Stomach (tissue), 9 donors: Measurements from ENCODE around the gene TRMU. TPM values are rescaled to one million over a fixed set of nuclear protein-coding genes. Genes with fewer than 3 reads are reported as not detected.
"Not testable (repeated sequence)": the region's sequence is repeated elsewhere in the genome, so short reads cannot be mapped to it uniquely, and the experiment has no call there.

Experiments
- DNase-seq, 2 donors: peaks; one replicate each; pipeline versions ENCODE4 v3.0.0 to v3.0.0-alpha.2; 2013 to 2019
- H3K27ac ChIP-seq, 5 donors: fragments of 200-600 bp in 4 of 5; sonication (generic) in 4 of 5; one replicate each; pipeline ENCODE4 v1.5.1; 2013 to 2019; ENCODE audit warnings: mild to moderate bottlenecking in 1 of 5, moderate library complexity in 1 of 5
- H3K27me3 ChIP-seq, 3 donors: fragments of 200-600 bp; sonication (generic); one replicate each; pipeline ENCODE4 v1.5.1; 2017 to 2019; ENCODE audit warnings: mixed run types in 1 of 3
- H3K36me3 ChIP-seq, 4 donors: fragments of 200-600 bp; sonication (generic); 1 replicate in 3 of 4; 2 replicates in 1 of 4; pipeline ENCODE4 v1.5.1; 2016 to 2019
- H3K4me1 ChIP-seq, 4 donors: fragments of 200-600 bp; sonication (generic); one replicate each; pipeline ENCODE4 v1.5.1; 2016 to 2019
- H3K4me3 ChIP-seq, 4 donors: fragments of 200-600 bp; sonication (generic) in 3 of 4; one replicate each; pipeline ENCODE4 v1.5.1; 2016 to 2019; ENCODE audit warnings: mild to moderate bottlenecking in 1 of 4
- H3K9me3 ChIP-seq, 4 donors: fragments of 200-600 bp; sonication (generic); one replicate each; pipeline ENCODE4 v1.5.1; 2016 to 2019
- EP300 ChIP-seq: sonication (generic); formaldehyde crosslinking; IDR thresholded peaks from one replicate; pipeline ENCODE4 v1.6.1; 2017; ENCODE audit warnings: antibody characterized with exemption
- POLR2A ChIP-seq, 4 donors: fragments of 450-650 bp; IDR thresholded peaks; one replicate each; pipeline ENCODE4 v1.6.1; 2016; ENCODE audit warnings: antibody characterized with exemption in 4 of 4, control low read depth in 2 of 4, mild to moderate bottlenecking in 1 of 4, moderate library complexity in 1 of 4
- POLR2AphosphoS5 ChIP-seq, 3 donors: sonication (generic); formaldehyde crosslinking; IDR thresholded peaks; one replicate each; pipeline ENCODE4 v1.6.1; 2016; ENCODE audit warnings: antibody characterized with exemption in 3 of 3
- WGBS, 5 donors: extraction: QIAGEN DNeasy Blood & Tissue Kit in 3 of 5; methylation state at CpG; one replicate each; pipeline versions ENCODE4 v1.1.5 to v1.1.7; 2013 to 2018; 5-methylcytosine and 5-hydroxymethylcytosine counted together
- intact Hi-C: fragments of 100-400 bp; cut with DNase I; formaldehyde crosslinking; loops from one replicate; pipeline ENCODE4 v1.15.1; 2023; ENCODE audit warnings: low total_unique reads
- polyA plus RNA-seq, 3 donors: library from polyadenylated mRNA; stranded (reverse); fragments of 200-250 nt; gene quantifications; one replicate each; pipeline ENCODE4 v1.2.3, GENCODE V29; 2013
- total RNA-seq, 5 donors: library from RNA; depleted of rRNA; stranded (reverse); fragments of >200 nt; gene quantifications; one replicate each; pipeline versions ENCODE4 v1.1.0 to v1.2.3, GENCODE V29; 2014 to 2016
- TF ChIP-seq, protein P1 (sequence below), 7 experiments: fragments of 450-650 bp in 4 of 7; fragments of 200-600 bp in 3 of 7; sonication (generic) in 3 of 7; IDR thresholded peaks; one replicate each; pipeline ENCODE4 v1.5.1; 2016 to 2019; ENCODE audit warnings: antibody characterized with exemption in 7 of 7, control low read depth in 2 of 7, mild to moderate bottlenecking in 1 of 7
- donor health status: healthy with polysubstance abuse.
- donor health status: Bipolar disorder and iron deficiency.
- donor health status: healthy.

TRMU gene
- total and polyA plus RNA-seq, 8 donors = 23.8 to 114 (median 57.4) TPM

GRCh38 chr22:46399251-46400024, 63.9 kb downstream of the TRMU start:
- peaks cover 0 to 7% (median 3%) of the 10 kb centered on the region in 4 donors for H3K36me3 ChIP-seq
- TF ChIP-seq, protein P1, sequence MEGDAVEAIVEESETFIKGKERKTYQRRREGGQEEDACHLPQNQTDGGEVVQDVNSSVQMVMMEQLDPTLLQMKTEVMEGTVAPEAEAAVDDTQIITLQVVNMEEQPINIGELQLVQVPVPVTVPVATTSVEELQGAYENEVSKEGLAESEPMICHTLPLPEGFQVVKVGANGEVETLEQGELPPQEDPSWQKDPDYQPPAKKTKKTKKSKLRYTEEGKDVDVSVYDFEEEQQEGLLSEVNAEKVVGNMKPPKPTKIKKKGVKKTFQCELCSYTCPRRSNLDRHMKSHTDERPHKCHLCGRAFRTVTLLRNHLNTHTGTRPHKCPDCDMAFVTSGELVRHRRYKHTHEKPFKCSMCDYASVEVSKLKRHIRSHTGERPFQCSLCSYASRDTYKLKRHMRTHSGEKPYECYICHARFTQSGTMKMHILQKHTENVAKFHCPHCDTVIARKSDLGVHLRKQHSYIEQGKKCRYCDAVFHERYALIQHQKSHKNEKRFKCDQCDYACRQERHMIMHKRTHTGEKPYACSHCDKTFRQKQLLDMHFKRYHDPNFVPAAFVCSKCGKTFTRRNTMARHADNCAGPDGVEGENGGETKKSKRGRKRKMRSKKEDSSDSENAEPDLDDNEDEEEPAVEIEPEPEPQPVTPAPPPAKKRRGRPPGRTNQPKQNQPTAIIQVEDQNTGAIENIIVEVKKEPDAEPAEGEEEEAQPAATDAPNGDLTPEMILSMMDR (IDR thresholded peaks at IDR 0.05) = no peak
- TF ChIP-seq EP300 (no peak), POLR2A (IDR thresholded peaks at IDR 0.05) (no peak), POLR2AphosphoS5 (IDR thresholded peaks at IDR 0.05) (no peak)
- H3K4me1 ChIP-seq = no peaks in the 10 kb centered on the region
- no peak for DNase-seq
- no peaks in the 10 kb centered on the region for H3K9me3 ChIP-seq
- H3K27ac ChIP-seq = no peak overlapping the region
- intact Hi-C loops = no loop called here
- WGBS, 5 donors = 79 to 87% (median 85%) methylated on average over 15 to 16 of the region's 16 CpGs
- no peaks in the 10 kb centered on the region for H3K27me3 ChIP-seq
- H3K4me3 ChIP-seq = no peak overlapping the region

GRCh38 chr22:46401370-46401769, 65.9 kb downstream of the TRMU start:
- no peak overlapping the region for H3K27ac ChIP-seq

GRCh38 chr22:46402505-46402904, 67.0 kb downstream of the TRMU start:
- Histone ChIP-seq H3K27ac (no peak overlapping the region), H3K36me3 (peaks cover 0 to 7% (median 3%) of the 10 kb centered on the region in 4 donors), H3K4me1 (no peaks in the 10 kb centered on the region), H3K27me3 (no peaks in the 10 kb centered on the region), H3K9me3 (no peaks in the 10 kb centered on the region), H3K4me3 (no peak overlapping the region)
- TF ChIP-seq POLR2AphosphoS5 (IDR thresholded peaks at IDR 0.05) = no peak
- TF ChIP-seq POLR2A (IDR thresholded peaks at IDR 0.05) = no peak
- TF ChIP-seq, protein P1 (IDR thresholded peaks at IDR 0.05) = no peak
- no peak for TF ChIP-seq EP300
- 69 to 74% (median 70%) methylated on average over 2 of the region's 2 CpGs for WGBS, 5 donors
- intact Hi-C loops = no loop called here
- DNase-seq = no peak

More at GRCh38 chr22:46401370-46401769, 65.9 kb downstream of the TRMU start:
- intact Hi-C loops = no loop called here
- H3K9me3 ChIP-seq = no peaks in the 10 kb centered on the region
- no peaks in the 10 kb centered on the region for H3K27me3 ChIP-seq
- TF ChIP-seq POLR2AphosphoS5 (IDR thresholded peaks at IDR 0.05) = no peak
- TF ChIP-seq EP300 = no peak
- TF ChIP-seq, protein P1 (IDR thresholded peaks at IDR 0.05) = no peak
- TF ChIP-seq POLR2A (IDR thresholded peaks at IDR 0.05) = no peak
- H3K4me3 ChIP-seq = no peak overlapping the region
- peaks cover 0 to 7% (median 3%) of the 10 kb centered on the region in 4 donors for H3K36me3 ChIP-seq
- no peak for DNase-seq
- H3K4me1 ChIP-seq = no peaks in the 10 kb centered on the region
- 82 to 96% (median 86%) methylated on average over 10 of the region's 10 CpGs for WGBS, 5 donors

DNA sequence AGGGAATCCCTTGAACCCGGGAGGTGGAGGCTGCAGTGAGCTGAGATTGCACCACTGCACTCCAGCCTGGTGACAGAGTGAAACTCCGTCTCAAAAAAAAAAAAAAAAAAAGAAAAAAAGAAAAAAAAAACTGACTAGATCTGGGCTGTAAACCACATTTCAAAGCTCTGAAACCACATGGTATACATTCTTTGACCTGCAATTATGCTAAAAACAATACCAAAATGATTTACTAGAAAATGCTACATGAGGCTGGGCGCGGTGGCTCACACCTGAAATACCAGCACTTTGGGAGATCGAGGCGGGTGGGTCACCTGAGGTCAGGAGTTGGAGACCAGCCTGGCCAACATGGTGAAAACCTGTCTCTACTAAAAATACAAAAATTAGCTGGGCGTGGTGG, 68.4 kb downstream of the TRMU start:
- intact Hi-C loops, H3K27me3 ChIP-seq, H3K27ac ChIP-seq, H3K9me3 ChIP-seq, H3K4me1 ChIP-seq, H3K4me3 ChIP-seq, DNase-seq, H3K36me3 ChIP-seq: not testable (repeated sequence)
- WGBS, 5 donors = 80 to 89% (median 86%) methylated on average over 7 of the region's 7 CpGs

DNA sequence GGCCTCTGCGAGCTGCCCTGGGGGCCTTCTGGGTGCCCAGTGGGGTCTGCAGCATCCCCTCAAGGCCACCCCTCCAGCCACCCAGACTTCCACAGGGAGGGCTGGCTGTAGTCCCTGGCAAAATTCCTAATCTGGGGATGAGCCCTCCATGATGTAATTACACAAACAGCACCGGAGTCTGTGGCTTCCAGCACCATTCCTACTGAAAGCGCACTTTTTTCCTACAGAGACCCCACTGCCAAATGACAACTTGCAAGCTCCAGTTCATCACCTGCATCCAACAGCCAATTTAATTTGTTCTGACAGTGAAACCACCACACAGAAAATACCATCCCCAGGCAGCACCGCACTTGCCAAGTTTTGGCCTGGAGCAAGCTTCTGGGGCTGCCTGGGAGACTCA, 70.4 kb downstream of the TRMU start:
- no peak overlapping the region for H3K4me3 ChIP-seq
- H3K27me3 ChIP-seq = no peaks in the 10 kb centered on the region
- H3K36me3 ChIP-seq = peaks cover 0 to 18% (median 3%) of the 10 kb centered on the region in 4 donors
- TF ChIP-seq POLR2A (IDR thresholded peaks at IDR 0.05) (no peak), POLR2AphosphoS5 (IDR thresholded peaks at IDR 0.05) (no peak), EP300 (no peak)
- TF ChIP-seq, protein P1 (IDR thresholded peaks at IDR 0.05) = no peak
- no peak overlapping the region for H3K27ac ChIP-seq
- no peak for DNase-seq
- intact Hi-C loops = no loop called here
- H3K4me1 ChIP-seq = no peaks in the 10 kb centered on the region
- no peaks in the 10 kb centered on the region for H3K9me3 ChIP-seq
- 86 to 95% (median 90%) methylated on average over 4 of the region's 4 CpGs for WGBS, 5 donors
